Ishikawa (cell line): Measurements from ENCODE around the gene PATJ.

ENCODE experiments used
- CEBPB ChIP-seq: IDR thresholded peaks from 2 replicates; pipeline ENCODE4 v1.6.1; 2012
- CREB1 ChIP-seq: IDR thresholded peaks from 2 replicates; pipeline ENCODE4 v1.6.1; 2012; ENCODE audit warnings: low read depth
- EP300 ChIP-seq: IDR thresholded peaks from 2 replicates; pipeline ENCODE4 v1.6.1; 2012; ENCODE audit warnings: borderline replicate concordance
- MAX ChIP-seq: IDR thresholded peaks from 2 replicates; pipeline ENCODE4 v1.6.1; 2012
- RAD21 ChIP-seq: IDR thresholded peaks from 2 replicates; pipeline ENCODE4 v1.6.1; 2012; ENCODE audit warnings: low read depth
- TAF1 ChIP-seq: IDR thresholded peaks from 2 replicates; pipeline ENCODE4 v1.6.1; 2012; ENCODE audit warnings: low read depth, mild to moderate bottlenecking
- TCF12 ChIP-seq: IDR thresholded peaks from 2 replicates; pipeline ENCODE4 v1.6.1; 2012; ENCODE audit warnings: low read depth
- TEAD4 ChIP-seq: IDR thresholded peaks from 2 replicates; pipeline ENCODE4 v1.6.1; 2012
- YY1 ChIP-seq: IDR thresholded peaks from 2 replicates; pipeline ENCODE4 v1.6.1; 2012; ENCODE audit warnings: low read depth
- TF ChIP-seq, protein P1 (sequence below): IDR thresholded peaks from 2 replicates; pipeline ENCODE4 v1.6.1; 2012
- TF ChIP-seq, protein P2 (sequence below): IDR thresholded peaks from 2 replicates; pipeline ENCODE4 v1.6.1; 2012; ENCODE audit warnings: low read depth, mild to moderate bottlenecking

GRCh38 chr1:61925591-61926298, 183.5 kb downstream of the PATJ start:
- TF ChIP-seq CEBPB = no peak
- no peak for TF ChIP-seq EP300
- TF ChIP-seq, protein P1, sequence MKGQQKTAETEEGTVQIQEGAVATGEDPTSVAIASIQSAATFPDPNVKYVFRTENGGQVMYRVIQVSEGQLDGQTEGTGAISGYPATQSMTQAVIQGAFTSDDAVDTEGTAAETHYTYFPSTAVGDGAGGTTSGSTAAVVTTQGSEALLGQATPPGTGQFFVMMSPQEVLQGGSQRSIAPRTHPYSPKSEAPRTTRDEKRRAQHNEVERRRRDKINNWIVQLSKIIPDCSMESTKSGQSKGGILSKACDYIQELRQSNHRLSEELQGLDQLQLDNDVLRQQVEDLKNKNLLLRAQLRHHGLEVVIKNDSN = no peak
- no peak for TF ChIP-seq CREB1
- TF ChIP-seq TCF12 = no peak
- TF ChIP-seq YY1 = no peak
- no peak for TF ChIP-seq MAX
- TF ChIP-seq, protein P2, sequence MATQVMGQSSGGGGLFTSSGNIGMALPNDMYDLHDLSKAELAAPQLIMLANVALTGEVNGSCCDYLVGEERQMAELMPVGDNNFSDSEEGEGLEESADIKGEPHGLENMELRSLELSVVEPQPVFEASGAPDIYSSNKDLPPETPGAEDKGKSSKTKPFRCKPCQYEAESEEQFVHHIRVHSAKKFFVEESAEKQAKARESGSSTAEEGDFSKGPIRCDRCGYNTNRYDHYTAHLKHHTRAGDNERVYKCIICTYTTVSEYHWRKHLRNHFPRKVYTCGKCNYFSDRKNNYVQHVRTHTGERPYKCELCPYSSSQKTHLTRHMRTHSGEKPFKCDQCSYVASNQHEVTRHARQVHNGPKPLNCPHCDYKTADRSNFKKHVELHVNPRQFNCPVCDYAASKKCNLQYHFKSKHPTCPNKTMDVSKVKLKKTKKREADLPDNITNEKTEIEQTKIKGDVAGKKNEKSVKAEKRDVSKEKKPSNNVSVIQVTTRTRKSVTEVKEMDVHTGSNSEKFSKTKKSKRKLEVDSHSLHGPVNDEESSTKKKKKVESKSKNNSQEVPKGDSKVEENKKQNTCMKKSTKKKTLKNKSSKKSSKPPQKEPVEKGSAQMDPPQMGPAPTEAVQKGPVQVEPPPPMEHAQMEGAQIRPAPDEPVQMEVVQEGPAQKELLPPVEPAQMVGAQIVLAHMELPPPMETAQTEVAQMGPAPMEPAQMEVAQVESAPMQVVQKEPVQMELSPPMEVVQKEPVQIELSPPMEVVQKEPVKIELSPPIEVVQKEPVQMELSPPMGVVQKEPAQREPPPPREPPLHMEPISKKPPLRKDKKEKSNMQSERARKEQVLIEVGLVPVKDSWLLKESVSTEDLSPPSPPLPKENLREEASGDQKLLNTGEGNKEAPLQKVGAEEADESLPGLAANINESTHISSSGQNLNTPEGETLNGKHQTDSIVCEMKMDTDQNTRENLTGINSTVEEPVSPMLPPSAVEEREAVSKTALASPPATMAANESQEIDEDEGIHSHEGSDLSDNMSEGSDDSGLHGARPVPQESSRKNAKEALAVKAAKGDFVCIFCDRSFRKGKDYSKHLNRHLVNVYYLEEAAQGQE = no peak
- TF ChIP-seq RAD21 = no peak
- TF ChIP-seq TEAD4 = no peak
- no peak for TF ChIP-seq TAF1
